PC-9 (cell line): ENCODE results near the gene HES7. TPM values are rescaled to one million over a fixed set of nuclear protein-coding genes. Genes with fewer than 3 reads are reported as not detected.
A peak's percentile ranks its signal among the peaks of the same experiment; 100 is the strongest.

Source experiments
- BruUV-seq: library from RNA; stranded (reverse); fragments of 400-500 nt; replicated peaks from 2 replicates; lab custom pipeline; 2021; lab: Mats Ljungman, UMichigan
- CTCF ChIA-PET: fragments of 300-600 bp; sonication (Branson Sonifier 250); formaldehyde crosslinking; loops from one replicate; lab custom pipeline; 2022; ENCODE audit warnings: antibody characterized with exemption; lab: Charles Lee
- POLR2A ChIA-PET: fragments of 300-600 bp; sonication (Branson Sonifier 250); formaldehyde crosslinking; loops from one replicate; lab custom pipeline; 2022; ENCODE audit warnings: antibody characterized with exemption; ENCODE audit not compliant: unreplicated experiment; lab: Charles Lee
- DNase-seq, 2 experiments: peaks; one replicate each; pipeline versions ENCODE4 v3.0.0 to v3.0.0-alpha.2; 2015 to 2022; ENCODE audit warnings: mixed read lengths in 1 of 2
- H2AFZ ChIP-seq: fragments of 200-600 bp; sonication (generic); 2 replicates; pipeline ENCODE4 v1.8.1; 2017; ENCODE audit warnings: antibody characterized with exemption
- H3F3A ChIP-seq: fragments of 200-600 bp; sonication (generic); 2 replicates; pipeline ENCODE4 v1.8.1; 2017; ENCODE audit warnings: antibody characterized with exemption, mild to moderate bottlenecking, low read depth; ENCODE audit not compliant: insufficient read depth
- H3K27ac ChIP-seq: fragments of 200-600 bp; sonication (generic); 2 replicates; pipeline ENCODE4 v1.6.1; 2016; ENCODE audit warnings: mixed run types
- H3K27me3 ChIP-seq: fragments of 200-600 bp; sonication (generic); 2 replicates; pipeline ENCODE4 v1.6.1; 2016; ENCODE audit warnings: low read depth, mixed run types; ENCODE audit not compliant: insufficient read depth
- H3K36me3 ChIP-seq: fragments of 200-600 bp; sonication (generic); 2 replicates; pipeline ENCODE4 v1.6.1; 2016; ENCODE audit warnings: low read depth, mixed run types
- H3K4me1 ChIP-seq: fragments of 200-600 bp; sonication (generic); replicated peaks from 2 replicates; pipeline ENCODE4 v1.6.1; 2016; ENCODE audit warnings: mixed run types; ENCODE audit not compliant: insufficient read depth
- H3K4me2 ChIP-seq: fragments of 200-600 bp; sonication (generic); 2 replicates; pipeline ENCODE4 v1.6.1; 2017; ENCODE audit warnings: mixed run types
- H3K4me3 ChIP-seq: fragments of 200-600 bp; sonication (generic); 2 replicates; pipeline ENCODE4 v1.6.1; 2016; ENCODE audit warnings: mixed run types
- H3K79me2 ChIP-seq: fragments of 200-600 bp; sonication (generic); 2 replicates; pipeline ENCODE4 v1.6.1; 2017; ENCODE audit warnings: low read depth, mixed run types
- H3K9me2 ChIP-seq: fragments of 200-600 bp; sonication (generic); 2 replicates; pipeline ENCODE4 v1.8.1; 2017; ENCODE audit warnings: mild to moderate bottlenecking; ENCODE audit not compliant: insufficient read depth
- H3K9me3 ChIP-seq: fragments of 200-600 bp; sonication (generic); 2 replicates; pipeline ENCODE4 v1.8.1; 2016; ENCODE audit warnings: low read depth; ENCODE audit not compliant: insufficient read depth
- H4K20me1 ChIP-seq: fragments of 200-600 bp; sonication (generic); 2 replicates; pipeline ENCODE4 v1.8.1; 2017; ENCODE audit not compliant: insufficient read depth
- CTCF ChIP-seq: fragments of 200-600 bp; sonication (generic); conservative IDR thresholded peaks from 2 replicates; pipeline ENCODE4 v1.6.1; 2017; ENCODE audit warnings: mixed run types, antibody characterized with exemption, mild to moderate bottlenecking, moderate library complexity
- EZH2 ChIP-seq: fragments of 200-600 bp; sonication (generic); IDR thresholded peaks from 2 replicates; pipeline ENCODE4 v1.8.0; 2017; ENCODE audit warnings: antibody characterized with exemption, low read depth
- intact Hi-C: fragments of 100-400 bp; cut with micrococcal nuclease; formaldehyde crosslinking; loops from one replicate; pipeline ENCODE4 v1.10.0; 2022; ENCODE audit not compliant: unreplicated experiment
- total RNA-seq: library from RNA; stranded (reverse); gene quantifications from 2 replicates; pipeline ENCODE4 v1.2.3, GENCODE V29; 2021

HES7 gene
- total RNA-seq, 1 experiment from 2014 or later = 2.6 TPM

- intact Hi-C loops = no loop called here
- no peaks in the 10 kb centered on the region for H3K9me2 ChIP-seq
- peak overlapping the region; percentile 89; the same call in 1 of the 2 replicates for H2AFZ ChIP-seq
- no peaks in the 10 kb centered on the region for H4K20me1 ChIP-seq
- ChIA-PET CTCF (no interaction called here), POLR2A (interaction anchor here (0.6 kb wide), 2 partner anchors 48 to 95 kb away, joined by 4 read pairs; no protein-coding TSS in a partner anchor)
- DNase-seq = peak; percentile 43 to 84
- no peaks in the 10 kb centered on the region for H3K9me3 ChIP-seq
- H3K4me1 ChIP-seq = peaks cover 12% of the 10 kb centered on the region; the same call in 1 of the 2 replicates
- no peaks in the 10 kb centered on the region for H3K79me2 ChIP-seq
- H3K27me3 ChIP-seq = no peaks in the 10 kb centered on the region
- no TSS peak for BruUV-seq
- TF ChIP-seq CTCF (no peak), EZH2 (no peak)
- H3K36me3 ChIP-seq = no peaks in the 10 kb centered on the region
- peak overlapping the region; percentile 81 for H3K4me3 ChIP-seq
- H3K4me2 ChIP-seq = peak overlapping the region; percentile 95
- H3F3A ChIP-seq = peaks cover 14% of the 10 kb centered on the region; the same call in 1 of the 2 replicates
- no peak overlapping the region for H3K27ac ChIP-seq
These were observed 1.4 kb upstream of the HES7 start for GRCh38 chr17:8125154-8125946.

GRCh38 chr17:8124350-8125153, 646 bp upstream of the HES7 start:
- CTCF ChIA-PET = interaction anchor here (0.5 kb wide), 1 partner anchor 66 kb away, joined by 3 read pairs; the partner anchor contains the start of gene BORCS6
- Histone ChIP-seq H3K4me2 (peak overlapping the region; percentile 95), H3K4me3 (peak overlapping the region; percentile 81), H3K9me3 (no peaks in the 10 kb centered on the region), H3K9me2 (no peaks in the 10 kb centered on the region), H3K27ac (no peak overlapping the region), H3K4me1 (peaks cover 16% of the 10 kb centered on the region; the same call in 1 of the 2 replicates), H3K27me3 (no peaks in the 10 kb centered on the region), H3K79me2 (no peaks in the 10 kb centered on the region), H3K36me3 (no peaks in the 10 kb centered on the region), H2AFZ (peak overlapping the region; percentile 86; the same call in 1 of the 2 replicates), H4K20me1 (peaks cover 5% of the 10 kb centered on the region; the same call in 1 of the 2 replicates), H3F3A (peaks cover 22% of the 10 kb centered on the region; the same call in 1 of the 2 replicates)
- POLR2A ChIA-PET = interaction anchor here (0.6 kb wide), 1 partner anchor 49 kb away, joined by 4 read pairs; no protein-coding TSS in a partner anchor
- TF ChIP-seq EZH2 (no peak), CTCF (no peak)
- intact Hi-C loops = no loop called here
- BruUV-seq = no TSS peak
- DNase-seq = peak in 1 of 2 experiments; percentile 29
